Measurements from ENCODE around the gene DNAL1. TPM values are rescaled to one million over a fixed set of nuclear protein-coding genes. Genes with fewer than 3 reads are reported as not detected.

The DNAL1 gene
- total RNA-seq, 1 experiment from 2014 or later = 28.1 TPM

DNA sequence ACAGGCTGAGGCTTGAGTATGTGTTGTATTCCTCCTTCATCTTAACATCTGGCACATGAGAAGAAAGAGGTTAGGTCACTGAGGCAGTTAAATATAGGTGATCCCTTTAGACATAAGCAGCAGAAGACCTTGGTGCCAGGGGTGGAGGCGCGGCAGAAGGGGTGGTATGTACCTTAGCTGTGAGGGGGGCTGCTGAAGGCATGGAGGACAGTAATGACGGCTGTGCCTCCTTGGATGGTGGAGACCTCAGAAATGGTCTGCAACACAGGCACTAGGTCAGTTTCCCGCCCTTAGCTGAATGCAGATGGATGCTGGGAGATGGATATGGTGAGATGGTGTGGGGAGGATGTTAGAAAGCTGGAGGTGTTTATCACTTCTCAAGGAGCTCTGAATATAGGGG, 70.9 kb downstream of the DNAL1 start:
- TF ChIP-seq EZH2 (IDR thresholded peaks at IDR 0.05; ENCODE audit: borderline replicate concordance, low read depth, low read length, poor library complexity, severe bottlenecking) = no peak
- TF ChIP-seq, protein P1, sequence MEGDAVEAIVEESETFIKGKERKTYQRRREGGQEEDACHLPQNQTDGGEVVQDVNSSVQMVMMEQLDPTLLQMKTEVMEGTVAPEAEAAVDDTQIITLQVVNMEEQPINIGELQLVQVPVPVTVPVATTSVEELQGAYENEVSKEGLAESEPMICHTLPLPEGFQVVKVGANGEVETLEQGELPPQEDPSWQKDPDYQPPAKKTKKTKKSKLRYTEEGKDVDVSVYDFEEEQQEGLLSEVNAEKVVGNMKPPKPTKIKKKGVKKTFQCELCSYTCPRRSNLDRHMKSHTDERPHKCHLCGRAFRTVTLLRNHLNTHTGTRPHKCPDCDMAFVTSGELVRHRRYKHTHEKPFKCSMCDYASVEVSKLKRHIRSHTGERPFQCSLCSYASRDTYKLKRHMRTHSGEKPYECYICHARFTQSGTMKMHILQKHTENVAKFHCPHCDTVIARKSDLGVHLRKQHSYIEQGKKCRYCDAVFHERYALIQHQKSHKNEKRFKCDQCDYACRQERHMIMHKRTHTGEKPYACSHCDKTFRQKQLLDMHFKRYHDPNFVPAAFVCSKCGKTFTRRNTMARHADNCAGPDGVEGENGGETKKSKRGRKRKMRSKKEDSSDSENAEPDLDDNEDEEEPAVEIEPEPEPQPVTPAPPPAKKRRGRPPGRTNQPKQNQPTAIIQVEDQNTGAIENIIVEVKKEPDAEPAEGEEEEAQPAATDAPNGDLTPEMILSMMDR (conservative IDR thresholded peaks at IDR 0.05; ENCODE audit: low read depth, low read length) = no peak
- BruUV-seq (replicated peaks) = no TSS peak
- Histone ChIP-seq H3K27ac (ENCODE audit: low read depth, low read length, poor library complexity, severe bottlenecking) (no peak overlapping the region), H3K9me3 (ENCODE audit: low read depth, low read length, poor library complexity, severe bottlenecking) (no peaks in the 10 kb centered on the region), H3K4me3 (ENCODE audit: low read depth, low read length, poor library complexity, severe bottlenecking) (no peak overlapping the region), H3K36me3 (ENCODE audit: insufficient read depth, low read length, poor library complexity, severe bottlenecking) (peaks cover 32% of the 10 kb centered on the region), H3K4me1 (ENCODE audit: insufficient read depth, low read length, poor library complexity, severe bottlenecking) (peaks cover 8% of the 10 kb centered on the region), H3K27me3 (replicated peaks; ENCODE audit: insufficient read depth, low read depth, low read length, poor library complexity) (no peaks in the 10 kb centered on the region)
- ChIA-PET CTCF (interaction anchor here (1.1 kb wide), 1 partner anchor 13 kb away, joined by 14 read pairs; no protein-coding TSS in a partner anchor), POLR2A (ENCODE audit: low non-redundant PET) (no interaction called here)
- no peak for DNase-seq (ENCODE audit: low spot score)
- intact Hi-C loops (cut with micrococcal nuclease; ENCODE audit: unreplicated experiment) = no loop called here

DNA sequence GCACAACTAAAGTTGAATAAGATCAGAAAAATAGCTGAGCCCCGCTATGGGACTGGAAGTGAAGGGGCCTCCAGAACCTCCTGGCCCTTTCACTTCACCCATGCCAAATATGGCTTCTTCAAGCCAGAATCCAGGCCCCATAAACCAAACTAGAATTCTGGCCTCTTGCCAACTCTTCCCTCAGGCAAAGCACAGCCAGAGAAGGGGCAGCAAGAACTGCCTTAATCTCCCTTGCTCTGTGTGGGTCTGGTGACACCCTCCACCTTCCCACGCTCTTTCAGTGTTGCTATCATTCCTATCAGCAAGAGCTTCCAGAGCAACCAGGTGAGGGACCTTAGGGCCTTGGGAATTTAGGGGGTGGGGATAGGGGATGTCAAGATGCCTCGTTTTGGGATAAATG, 72.5 kb downstream of the DNAL1 start:
- intact Hi-C loops (cut with micrococcal nuclease; ENCODE audit: unreplicated experiment) = no loop called here

DNA sequence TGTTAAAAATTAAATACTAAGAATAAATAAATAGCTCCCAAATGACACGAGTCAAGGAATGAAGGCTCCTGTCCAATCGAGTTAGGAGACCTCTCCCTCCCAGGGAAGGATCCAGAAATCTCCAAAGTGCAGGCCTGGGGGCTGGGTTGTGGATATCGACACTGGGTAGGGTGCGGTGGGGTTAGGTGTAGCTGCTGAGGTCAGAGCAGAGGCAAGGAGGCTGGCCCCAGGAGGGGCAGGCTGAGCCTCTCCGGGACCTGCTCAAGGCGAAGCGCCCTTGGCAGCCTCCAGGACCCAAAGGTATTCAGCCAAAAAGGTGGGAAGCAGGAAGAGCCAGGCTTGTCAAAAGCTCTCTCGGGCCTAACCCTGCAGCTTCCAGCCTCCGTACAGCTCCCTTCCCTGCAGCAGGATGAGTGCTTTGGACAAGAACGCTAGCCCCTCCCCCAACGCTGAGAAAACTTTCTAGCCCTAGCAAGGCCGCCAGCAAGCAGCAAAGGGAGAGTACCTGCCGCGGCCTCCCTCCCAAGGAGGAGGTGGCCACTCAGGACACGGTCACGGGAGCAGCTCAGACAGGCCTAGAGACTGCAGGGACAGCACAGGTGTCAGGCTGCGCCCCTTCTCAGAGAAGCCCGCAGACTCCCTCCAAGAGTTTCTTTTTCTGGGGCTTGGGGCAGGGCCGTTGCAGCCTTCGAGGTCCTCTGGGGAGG, 73.1 kb downstream of the DNAL1 start:
- TF ChIP-seq EZH2 (IDR thresholded peaks at IDR 0.05; ENCODE audit: borderline replicate concordance, low read depth, low read length, poor library complexity, severe bottlenecking) = no peak
- TF ChIP-seq, protein P1 (conservative IDR thresholded peaks at IDR 0.05; ENCODE audit: low read depth, low read length) = no peak
- no peak for DNase-seq (ENCODE audit: low spot score)
- ChIA-PET CTCF (interaction anchor here (0.6 kb wide), 1 partner anchor 181 kb away, joined by 3 read pairs; no protein-coding TSS in a partner anchor), POLR2A (ENCODE audit: low non-redundant PET) (no interaction called here)
- Histone ChIP-seq H3K4me1 (ENCODE audit: insufficient read depth, low read length, poor library complexity, severe bottlenecking) (peaks cover 8% of the 10 kb centered on the region), H3K36me3 (ENCODE audit: insufficient read depth, low read length, poor library complexity, severe bottlenecking) (peaks cover 54% of the 10 kb centered on the region), H3K27me3 (replicated peaks; ENCODE audit: insufficient read depth, low read depth, low read length, poor library complexity) (no peaks in the 10 kb centered on the region), H3K9me3 (ENCODE audit: low read depth, low read length, poor library complexity, severe bottlenecking) (no peaks in the 10 kb centered on the region), H3K27ac (ENCODE audit: low read depth, low read length, poor library complexity, severe bottlenecking) (no peak overlapping the region), H3K4me3 (ENCODE audit: low read depth, low read length, poor library complexity, severe bottlenecking) (no peak overlapping the region)
- intact Hi-C loops (cut with micrococcal nuclease; ENCODE audit: unreplicated experiment) = no loop called here
- no TSS peak for BruUV-seq (replicated peaks)

More for the DNA sequence above, 72.5 kb downstream of the DNAL1 start:
- ChIA-PET CTCF (interaction anchor here (0.6 kb wide), 1 partner anchor 181 kb away, joined by 3 read pairs; no protein-coding TSS in a partner anchor), POLR2A (ENCODE audit: low non-redundant PET) (no interaction called here)
- TF ChIP-seq, protein P1 (conservative IDR thresholded peaks at IDR 0.05; ENCODE audit: low read depth, low read length) = no peak
- TF ChIP-seq EZH2 (IDR thresholded peaks at IDR 0.05; ENCODE audit: borderline replicate concordance, low read depth, low read length, poor library complexity, severe bottlenecking) = no peak
- DNase-seq (ENCODE audit: low spot score) = no peak
- Histone ChIP-seq H3K4me1 (ENCODE audit: insufficient read depth, low read length, poor library complexity, severe bottlenecking) (peaks cover 8% of the 10 kb centered on the region), H3K4me3 (ENCODE audit: low read depth, low read length, poor library complexity, severe bottlenecking) (no peak overlapping the region), H3K27me3 (replicated peaks; ENCODE audit: insufficient read depth, low read depth, low read length, poor library complexity) (no peaks in the 10 kb centered on the region), H3K36me3 (ENCODE audit: insufficient read depth, low read length, poor library complexity, severe bottlenecking) (peaks cover 48% of the 10 kb centered on the region), H3K27ac (ENCODE audit: low read depth, low read length, poor library complexity, severe bottlenecking) (no peak overlapping the region), H3K9me3 (ENCODE audit: low read depth, low read length, poor library complexity, severe bottlenecking) (no peaks in the 10 kb centered on the region)
- BruUV-seq (replicated peaks) = no TSS peak

All from A673 (cell line).